Erythroblast (primary cell): Measurements from ENCODE around the gene DNAJC1.

Experiments used
- GATA1 ChIP-seq: IDR thresholded peaks from 2 replicates; pipeline ENCODE4 v1.6.1; 2011; ENCODE audit warnings: low read depth, mild to moderate bottlenecking, control low read depth, low read length, moderate library complexity
- POLR2A ChIP-seq: IDR thresholded peaks from 2 replicates; pipeline ENCODE4 v1.6.1; 2011; ENCODE audit warnings: mild to moderate bottlenecking, low read length

DNA sequence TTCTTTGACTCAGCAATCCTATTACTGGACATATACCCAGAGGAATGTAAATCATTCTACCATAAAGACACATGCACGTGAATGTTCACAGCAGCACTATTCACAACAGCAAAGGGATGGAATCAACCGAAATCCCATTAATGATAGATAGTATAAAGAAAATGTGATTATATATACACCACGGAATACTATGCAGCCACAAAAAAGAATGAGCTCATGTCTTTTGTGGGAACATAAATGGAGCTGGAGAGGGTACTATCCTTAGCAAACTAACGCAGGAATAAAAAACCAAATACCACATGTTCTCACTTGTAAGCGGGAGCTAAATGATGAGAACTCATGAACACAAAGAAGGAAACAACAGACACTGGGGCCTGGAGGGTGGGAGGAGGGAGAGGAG lies 201.9 kb downstream of the DNAJC1 start:
- no peak for TF ChIP-seq POLR2A
- TF ChIP-seq GATA1, result no peak
